HepG2 (cell line): ENCODE measurements around the gene PTPRCAP. TPM values are rescaled to one million over a fixed set of nuclear protein-coding genes. Genes with fewer than 3 reads are reported as not detected.

Experiments
- ATF3 ChIP-seq: sonication (generic); formaldehyde crosslinking; IDR thresholded peaks from 2 replicates; pipeline ENCODE4 v1.4.0; 2020; ENCODE audit warnings: missing genetic modification reagents
- DR1 ChIP-seq: sonication (generic); formaldehyde crosslinking; IDR thresholded peaks from 2 replicates; pipeline ENCODE4 v1.8.0; 2021; ENCODE audit warnings: mild to moderate bottlenecking, missing genetic modification reagents, inconsistent platforms
- EED ChIP-seq: sonication (generic); formaldehyde crosslinking; IDR thresholded peaks from 2 replicates; pipeline ENCODE4 v1.5.0; 2020; ENCODE audit warnings: mild to moderate bottlenecking, missing genetic modification reagents
- ERF ChIP-seq: IDR thresholded peaks from 2 replicates; pipeline ENCODE4 v1.6.1; 2018; ENCODE audit warnings: missing biosample characterization, missing genetic modification reagents
- KAT8 ChIP-seq: IDR thresholded peaks from 2 replicates; pipeline ENCODE4 v1.6.1; 2016; ENCODE audit warnings: missing genetic modification reagents, missing compliant biosample characterization
- KLF15 ChIP-seq: sonication (generic); formaldehyde crosslinking; IDR thresholded peaks from 2 replicates; pipeline ENCODE4 v1.8.1; 2023; ENCODE audit warnings: borderline replicate concordance, mild to moderate bottlenecking, inconsistent platforms, missing genetic modification reagents, mixed read lengths
- MTA3 ChIP-seq: sonication (generic); formaldehyde crosslinking; IDR thresholded peaks from 2 replicates; pipeline ENCODE4 v1.4.0; 2020; ENCODE audit warnings: missing genetic modification reagents
- NBN ChIP-seq: fragments of 450-650 bp; conservative IDR thresholded peaks from 2 replicates; pipeline ENCODE4 v1.6.1; 2017
- RORA ChIP-seq: sonication (generic); formaldehyde crosslinking; IDR thresholded peaks from 2 replicates; pipeline ENCODE4 v1.5.0; 2020; ENCODE audit warnings: mild to moderate bottlenecking, missing genetic modification reagents, moderate library complexity
- SALL1 ChIP-seq: sonication (generic); formaldehyde crosslinking; IDR thresholded peaks from 2 replicates; pipeline ENCODE4 v1.8.0; 2022; ENCODE audit warnings: mild to moderate bottlenecking, missing genetic modification reagents
- SCMH1 ChIP-seq: sonication (generic); formaldehyde crosslinking; IDR thresholded peaks from 2 replicates; pipeline ENCODE4 v1.9.0; 2021; ENCODE audit warnings: missing genetic modification reagents, mild to moderate bottlenecking, borderline replicate concordance
- TMF1 ChIP-seq: sonication (generic); formaldehyde crosslinking; IDR thresholded peaks from 2 replicates; pipeline ENCODE4 v1.8.1; 2022; ENCODE audit warnings: low read depth, missing genetic modification reagents
- ZBED4 ChIP-seq: sonication (generic); formaldehyde crosslinking; IDR thresholded peaks from 2 replicates; pipeline ENCODE4 v1.4.0; 2020; ENCODE audit warnings: missing genetic modification reagents, borderline replicate concordance
- ZNF136 ChIP-seq: sonication (generic); formaldehyde crosslinking; IDR thresholded peaks from 2 replicates; pipeline ENCODE4 v1.8.1; 2022; ENCODE audit warnings: low read depth, mild to moderate bottlenecking, moderate library complexity, missing genetic modification reagents
- ZNF746 ChIP-seq: sonication (generic); formaldehyde crosslinking; IDR thresholded peaks from 2 replicates; pipeline ENCODE4 v1.8.0; 2022; ENCODE audit warnings: mild to moderate bottlenecking, missing genetic modification reagents
- ZNF773 ChIP-seq: sonication (generic); formaldehyde crosslinking; IDR thresholded peaks from 2 replicates; pipeline ENCODE4 v1.4.0; 2020; ENCODE audit warnings: missing genetic modification reagents, borderline replicate concordance
- ZNF777 ChIP-seq: sonication (generic); formaldehyde crosslinking; IDR thresholded peaks from 2 replicates; pipeline ENCODE4 v1.4.0; 2020; ENCODE audit warnings: missing genetic modification reagents
- ZNF782 ChIP-seq: sonication (generic); formaldehyde crosslinking; IDR thresholded peaks from 2 replicates; pipeline ENCODE4 v1.4.0; 2020; ENCODE audit warnings: missing genetic modification reagents, mild to moderate bottlenecking, borderline replicate concordance
- polyA plus RNA-seq, 8 experiments: library from polyadenylated mRNA; depleted of rRNA in 3 of 8; stranded (reverse) in 7 of 8; unstranded in 1 of 8; fragments of >200 nt; fragmentation: Illumina TruSeq in 4 of 8; extraction: Trizol in 4 of 8; gene quantifications; 2 replicates each; pipeline versions ENCODE4 v1.2.1 to v1.2.3, GENCODE V29; 2011 to 2016; ENCODE audit warnings: low read depth in 4 of 8, missing spikeins in 1 of 8, mixed read lengths in 1 of 8; ENCODE audit not compliant: insufficient read depth in 1 of 8
- total RNA-seq, 5 experiments: library from RNA; depleted of rRNA; stranded (reverse); fragments of >200 nt; fragmentation: Illumina TruSeq; extraction: Trizol; gene quantifications; 2 replicates each; pipeline ENCODE4 v1.2.3, GENCODE V29; 2016; ENCODE audit warnings: low read depth in 1 of 5
- TF ChIP-seq, protein P1 (sequence below): sonication (generic); formaldehyde crosslinking; IDR thresholded peaks from 2 replicates; pipeline ENCODE4 v1.5.0; 2020; ENCODE audit warnings: mild to moderate bottlenecking, missing genetic modification reagents
- TF ChIP-seq, protein P2 (sequence below): sonication (generic); formaldehyde crosslinking; IDR thresholded peaks from 2 replicates; pipeline ENCODE4 v1.4.0; 2020; ENCODE audit warnings: low read depth, missing genetic modification reagents

Gene PTPRCAP
- total and polyA plus RNA-seq, 2 of the 13 experiments (the other 11 are each of a cell fraction or from before 2014, with no cell fraction given), result 0.60 to 0.70 TPM

- 0 out of 2 replicates have a peak, but pooled peaks have one; percentile 5 for TF ChIP-seq ZNF777
- TF ChIP-seq SCMH1 (CRISPR knock-in tag), result no peak
- TF ChIP-seq KAT8 (CRISPR knock-in tag), result no peak
- TF ChIP-seq, protein P1, sequence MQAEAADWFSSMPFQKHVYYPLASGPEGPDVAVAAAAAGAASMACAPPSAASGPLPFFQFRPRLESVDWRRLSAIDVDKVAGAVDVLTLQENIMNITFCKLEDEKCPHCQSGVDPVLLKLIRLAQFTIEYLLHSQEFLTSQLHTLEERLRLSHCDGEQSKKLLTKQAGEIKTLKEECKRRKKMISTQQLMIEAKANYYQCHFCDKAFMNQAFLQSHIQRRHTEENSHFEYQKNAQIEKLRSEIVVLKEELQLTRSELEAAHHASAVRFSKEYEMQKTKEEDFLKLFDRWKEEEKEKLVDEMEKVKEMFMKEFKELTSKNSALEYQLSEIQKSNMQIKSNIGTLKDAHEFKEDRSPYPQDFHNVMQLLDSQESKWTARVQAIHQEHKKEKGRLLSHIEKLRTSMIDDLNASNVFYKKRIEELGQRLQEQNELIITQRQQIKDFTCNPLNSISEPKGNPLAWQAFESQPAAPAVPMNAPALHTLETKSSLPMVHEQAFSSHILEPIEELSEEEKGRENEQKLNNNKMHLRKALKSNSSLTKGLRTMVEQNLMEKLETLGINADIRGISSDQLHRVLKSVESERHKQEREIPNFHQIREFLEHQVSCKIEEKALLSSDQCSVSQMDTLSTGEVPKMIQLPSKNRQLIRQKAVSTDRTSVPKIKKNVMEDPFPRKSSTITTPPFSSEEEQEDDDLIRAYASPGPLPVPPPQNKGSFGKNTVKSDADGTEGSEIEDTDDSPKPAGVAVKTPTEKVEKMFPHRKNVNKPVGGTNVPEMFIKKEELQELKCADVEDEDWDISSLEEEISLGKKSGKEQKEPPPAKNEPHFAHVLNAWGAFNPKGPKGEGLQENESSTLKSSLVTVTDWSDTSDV (CRISPR knock-in tag), result no peak
- TF ChIP-seq TMF1 (CRISPR knock-in tag), result peak; percentile 31; the same call in 1 of the 2 replicates
- TF ChIP-seq ERF (CRISPR knock-in tag), result no peak
- no peak for TF ChIP-seq ATF3 (CRISPR knock-in tag)
- TF ChIP-seq ZNF136 (CRISPR knock-in tag), result no peak
- TF ChIP-seq ZNF782, result 0 out of 2 replicates have a peak, but pooled peaks have one; percentile 39
- TF ChIP-seq RORA (CRISPR knock-in tag), result no peak
- TF ChIP-seq NBN, result no peak
- TF ChIP-seq ZBED4 (CRISPR knock-in tag), result no peak
- TF ChIP-seq KLF15, result no peak
- TF ChIP-seq SALL1 (CRISPR knock-in tag), result 0 out of 2 replicates have a peak, but pooled peaks have one; percentile 7
- no peak for TF ChIP-seq MTA3
- TF ChIP-seq ZNF773 (CRISPR knock-in tag), result no peak
- no peak for TF ChIP-seq DR1 (CRISPR knock-in tag)
- TF ChIP-seq, protein P2, sequence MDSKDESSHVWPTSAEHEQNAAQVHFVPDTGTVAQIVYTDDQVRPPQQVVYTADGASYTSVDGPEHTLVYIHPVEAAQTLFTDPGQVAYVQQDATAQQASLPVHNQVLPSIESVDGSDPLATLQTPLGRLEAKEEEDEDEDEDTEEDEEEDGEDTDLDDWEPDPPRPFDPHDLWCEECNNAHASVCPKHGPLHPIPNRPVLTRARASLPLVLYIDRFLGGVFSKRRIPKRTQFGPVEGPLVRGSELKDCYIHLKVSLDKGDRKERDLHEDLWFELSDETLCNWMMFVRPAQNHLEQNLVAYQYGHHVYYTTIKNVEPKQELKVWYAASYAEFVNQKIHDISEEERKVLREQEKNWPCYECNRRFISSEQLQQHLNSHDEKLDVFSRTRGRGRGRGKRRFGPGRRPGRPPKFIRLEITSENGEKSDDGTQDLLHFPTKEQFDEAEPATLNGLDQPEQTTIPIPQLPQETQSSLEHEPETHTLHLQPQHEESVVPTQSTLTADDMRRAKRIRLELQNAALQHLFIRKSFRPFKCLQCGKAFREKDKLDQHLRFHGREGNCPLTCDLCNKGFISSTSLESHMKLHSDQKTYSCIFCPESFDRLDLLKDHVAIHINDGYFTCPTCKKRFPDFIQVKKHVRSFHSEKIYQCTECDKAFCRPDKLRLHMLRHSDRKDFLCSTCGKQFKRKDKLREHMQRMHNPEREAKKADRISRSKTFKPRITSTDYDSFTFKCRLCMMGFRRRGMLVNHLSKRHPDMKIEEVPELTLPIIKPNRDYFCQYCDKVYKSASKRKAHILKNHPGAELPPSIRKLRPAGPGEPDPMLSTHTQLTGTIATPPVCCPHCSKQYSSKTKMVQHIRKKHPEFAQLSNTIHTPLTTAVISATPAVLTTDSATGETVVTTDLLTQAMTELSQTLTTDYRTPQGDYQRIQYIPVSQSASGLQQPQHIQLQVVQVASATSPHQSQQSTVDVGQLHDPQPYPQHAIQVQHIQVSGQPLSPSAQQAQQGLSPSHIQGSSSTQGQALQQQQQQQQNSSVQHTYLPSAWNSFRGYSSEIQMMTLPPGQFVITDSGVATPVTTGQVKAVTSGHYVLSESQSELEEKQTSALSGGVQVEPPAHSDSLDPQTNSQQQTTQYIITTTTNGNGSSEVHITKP, result no peak
- 0 out of 2 replicates have a peak, but pooled peaks have one; percentile 22 for TF ChIP-seq EED (CRISPR knock-in tag)
- TF ChIP-seq ZNF746 (CRISPR knock-in tag), result no peak
Observed at GRCh38 chr11:67400942-67401494, 36.5 kb downstream of the PTPRCAP start (continued).
